Tibial artery (tissue), 4 donors: ENCODE data around the gene SLC9A6.
A peak's percentile ranks its signal among the peaks of the same experiment; 100 is the strongest.

Experiments
- DNase-seq, 2 donors: peaks; one replicate each; pipeline ENCODE4 v3.0.0-alpha.2; 2019
- H3K27ac ChIP-seq, 2 donors: fragments of 200-600 bp; sonication (generic) in 1 of 2; 1 replicate in 1 of 2; 2 replicates in 1 of 2; pipeline ENCODE4 v1.5.1; 2018 to 2019; ENCODE audit warnings: mild to moderate bottlenecking in 1 of 2
- H3K27me3 ChIP-seq, 2 donors: fragments of 200-600 bp; sonication (generic) in 1 of 2; one replicate each; pipeline versions ENCODE4 v1.5.1 to v1.6.0; 2016 to 2019
- H3K36me3 ChIP-seq, 3 donors: fragments of 200-600 bp; sonication (generic) in 2 of 3; one replicate each; pipeline ENCODE4 v1.5.1; 2016 to 2019; ENCODE audit warnings: mild to moderate bottlenecking in 2 of 3
- H3K4me1 ChIP-seq, 4 donors: fragments of 200-600 bp; sonication (generic) in 2 of 4; 1 replicate in 3 of 4; 2 replicates in 1 of 4; pipeline ENCODE4 v1.5.1; 2016 to 2019
- H3K4me3 ChIP-seq, 2 donors: fragments of 200-600 bp; sonication (generic) in 1 of 2; 1 replicate in 1 of 2; 2 replicates in 1 of 2; pipeline ENCODE4 v1.5.1; 2018 to 2019; ENCODE audit warnings: mild to moderate bottlenecking in 2 of 2
- H3K9me3 ChIP-seq, 3 donors: fragments of 200-600 bp; sonication (generic) in 1 of 3; one replicate each; pipeline ENCODE4 v1.5.1; 2016 to 2019
- intact Hi-C: fragments of 100-400 bp; cut with DNase I; formaldehyde crosslinking; loops from one replicate; pipeline ENCODE4 v1.15.0; 2023; ENCODE audit warnings: low total_unique reads
- TF ChIP-seq, protein P1 (sequence below), 2 experiments: fragments of 200-600 bp in 1 of 2; fragments of 450-650 bp in 1 of 2; IDR thresholded peaks; one replicate each; pipeline ENCODE4 v1.5.1; 2017 to 2019; ENCODE audit warnings: antibody characterized with exemption in 2 of 2, mild to moderate bottlenecking in 1 of 2, moderate library complexity in 1 of 2

Gene SLC9A6

GRCh38 chrX:135974279-135974856 is 10.9 kb upstream of the SLC9A6 start:
- H3K27ac ChIP-seq: peak overlapping the region; percentile 67 to 80

DNA sequence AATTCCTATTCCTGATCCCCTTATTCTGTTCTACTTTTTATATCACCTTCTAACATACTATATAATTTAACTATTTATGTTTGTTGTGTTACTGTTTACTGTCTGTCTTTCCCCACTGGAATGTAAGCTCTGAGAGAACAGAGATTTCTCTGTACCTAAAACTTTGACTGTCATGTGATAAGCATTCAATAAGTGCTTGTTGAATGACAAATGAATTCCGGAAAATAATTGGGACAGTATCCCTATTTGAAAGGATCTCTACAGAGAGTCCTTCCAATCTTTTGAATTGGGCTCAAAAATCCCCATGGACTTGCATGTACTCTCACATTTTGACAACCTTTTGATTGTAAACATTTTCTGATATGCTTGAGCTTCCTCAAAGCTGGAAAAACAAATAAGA is 9.8 kb upstream of the SLC9A6 start:
- no peak for DNase-seq
- Histone ChIP-seq H3K9me3 (no peaks in the 10 kb centered on the region), H3K27ac (no peak overlapping the region), H3K27me3 (no peaks in the 10 kb centered on the region), H3K4me3 (no peak overlapping the region), H3K4me1 (peaks cover 0 to 22% (median 9%) of the 10 kb centered on the region in 4 donors), H3K36me3 (no peaks in the 10 kb centered on the region)
- intact Hi-C loops: no loop called here
- TF ChIP-seq, protein P1, sequence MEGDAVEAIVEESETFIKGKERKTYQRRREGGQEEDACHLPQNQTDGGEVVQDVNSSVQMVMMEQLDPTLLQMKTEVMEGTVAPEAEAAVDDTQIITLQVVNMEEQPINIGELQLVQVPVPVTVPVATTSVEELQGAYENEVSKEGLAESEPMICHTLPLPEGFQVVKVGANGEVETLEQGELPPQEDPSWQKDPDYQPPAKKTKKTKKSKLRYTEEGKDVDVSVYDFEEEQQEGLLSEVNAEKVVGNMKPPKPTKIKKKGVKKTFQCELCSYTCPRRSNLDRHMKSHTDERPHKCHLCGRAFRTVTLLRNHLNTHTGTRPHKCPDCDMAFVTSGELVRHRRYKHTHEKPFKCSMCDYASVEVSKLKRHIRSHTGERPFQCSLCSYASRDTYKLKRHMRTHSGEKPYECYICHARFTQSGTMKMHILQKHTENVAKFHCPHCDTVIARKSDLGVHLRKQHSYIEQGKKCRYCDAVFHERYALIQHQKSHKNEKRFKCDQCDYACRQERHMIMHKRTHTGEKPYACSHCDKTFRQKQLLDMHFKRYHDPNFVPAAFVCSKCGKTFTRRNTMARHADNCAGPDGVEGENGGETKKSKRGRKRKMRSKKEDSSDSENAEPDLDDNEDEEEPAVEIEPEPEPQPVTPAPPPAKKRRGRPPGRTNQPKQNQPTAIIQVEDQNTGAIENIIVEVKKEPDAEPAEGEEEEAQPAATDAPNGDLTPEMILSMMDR (IDR thresholded peaks at IDR 0.05): no peak

More at GRCh38 chrX:135974279-135974856, 10.9 kb upstream of the SLC9A6 start:
- Histone ChIP-seq H3K36me3 (no peaks in the 10 kb centered on the region), H3K4me1 (peaks cover 0 to 22% (median 9%) of the 10 kb centered on the region in 4 donors), H3K27me3 (no peaks in the 10 kb centered on the region), H3K4me3 (peak overlapping the region; percentile 48 to 52), H3K9me3 (no peaks in the 10 kb centered on the region)
- TF ChIP-seq, protein P1 (IDR thresholded peaks at IDR 0.05): no peak
- intact Hi-C loops: no loop called here
- DNase-seq: peak; percentile 69 to 85

DNA sequence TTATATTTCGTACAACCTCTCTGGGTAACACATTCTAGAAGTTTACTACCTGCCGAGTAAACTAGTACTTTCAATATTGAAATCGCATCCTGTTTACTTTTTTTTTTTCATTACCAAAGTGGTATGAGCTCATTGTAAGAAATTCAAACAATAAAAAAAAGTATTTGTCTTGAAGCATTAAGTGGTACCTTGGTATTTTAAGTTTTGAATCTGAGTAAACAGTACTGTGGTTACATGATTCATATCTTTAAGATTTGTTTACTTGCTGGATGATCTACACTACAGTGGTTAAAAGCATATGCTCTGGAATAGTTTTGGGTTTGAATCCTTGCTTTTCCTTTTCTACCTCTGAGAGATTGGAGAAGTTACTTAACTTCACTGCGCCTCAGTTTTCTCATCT is 7.6 kb upstream of the SLC9A6 start:
- intact Hi-C loops: no loop called here
- Histone ChIP-seq H3K27ac (no peak overlapping the region), H3K4me3 (no peak overlapping the region), H3K4me1 (peaks cover 0 to 8% (median 5%) of the 10 kb centered on the region in 4 donors), H3K9me3 (no peaks in the 10 kb centered on the region), H3K27me3 (no peaks in the 10 kb centered on the region), H3K36me3 (no peaks in the 10 kb centered on the region)
- TF ChIP-seq, protein P1 (IDR thresholded peaks at IDR 0.05): no peak
- DNase-seq: no peak

DNA sequence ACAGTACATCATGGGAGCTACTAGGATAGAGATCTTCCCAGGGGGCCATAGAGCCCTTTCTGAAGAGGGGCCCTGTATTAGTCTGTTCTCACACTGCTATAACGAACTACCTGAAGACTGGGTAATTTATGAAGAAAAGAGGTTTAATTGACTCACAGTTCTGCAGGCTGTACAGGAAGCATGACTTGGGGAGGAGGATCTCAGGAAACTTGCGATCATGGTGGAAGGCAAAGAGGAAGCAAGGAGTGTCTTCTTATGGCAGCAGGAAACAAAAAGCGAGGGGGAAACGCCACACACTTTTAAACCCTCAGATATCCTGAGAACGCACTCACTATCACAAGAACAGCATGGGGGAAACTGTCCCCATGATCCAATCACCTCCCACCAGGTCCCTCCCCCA is 4.2 kb upstream of the SLC9A6 start:
- intact Hi-C loops: no loop called here
- TF ChIP-seq, protein P1 (IDR thresholded peaks at IDR 0.05): no peak
- DNase-seq: no peak
- H3K27ac ChIP-seq: no peak overlapping the region
- H3K9me3 ChIP-seq: no peaks in the 10 kb centered on the region
- H3K27me3 ChIP-seq: no peaks in the 10 kb centered on the region
- H3K4me3 ChIP-seq: no peak overlapping the region
- no peaks in the 10 kb centered on the region for H3K36me3 ChIP-seq
- no peaks in the 10 kb centered on the region for H3K4me1 ChIP-seq

- H3K9me3 ChIP-seq: no peaks in the 10 kb centered on the region
- intact Hi-C loops: no loop called here
Measured at GRCh38 chrX:135981668-135982067, 3.6 kb upstream of the SLC9A6 start.

More at GRCh38 chrX:135981668-135982067, 3.6 kb upstream of the SLC9A6 start:
- TF ChIP-seq, protein P1 (IDR thresholded peaks at IDR 0.05): no peak
- H3K4me1 ChIP-seq: no peaks in the 10 kb centered on the region
- H3K27ac ChIP-seq: no peak overlapping the region
- DNase-seq: no peak
- H3K4me3 ChIP-seq: no peak overlapping the region
- H3K36me3 ChIP-seq: no peaks in the 10 kb centered on the region
- H3K27me3 ChIP-seq: no peaks in the 10 kb centered on the region
